ENCODE data around the gene ANKRD2.

The ANKRD2 gene

GRCh38 chr10:97589479-97589878 is 16.9 kb downstream of the ANKRD2 start, which contains the start of gene C10orf62:
TSS of gene C10orf62 (plus strand) at chr10:97589721. CDS start at chr10:97589898, 177 bp downstream.
- TF ChIP-seq CTCF (conservative IDR thresholded peaks at IDR 0.05; ENCODE audit: control insufficient read depth, insufficient read depth, low read depth, low read length): no peak
- DNase-seq (ENCODE audit: low read depth): no peak
- H3K4me3 ChIP-seq (ENCODE audit: control insufficient read depth, low read depth, low read length): no peak within 1 kb of the TSS

GRCh38 chr10:97590082-97590747 is 17.6 kb downstream of the ANKRD2 start:
- no peak overlapping the region for H3K4me3 ChIP-seq (ENCODE audit: control insufficient read depth, low read depth, low read length)
- TF ChIP-seq CTCF (conservative IDR thresholded peaks at IDR 0.05; ENCODE audit: control insufficient read depth, insufficient read depth, low read depth, low read length): no peak
- DNase-seq (ENCODE audit: low read depth): no peak

GRCh38 chr10:97590748-97591495 is 18.3 kb downstream of the ANKRD2 start:
- no peak for DNase-seq (ENCODE audit: low read depth)
- no peak for TF ChIP-seq CTCF (conservative IDR thresholded peaks at IDR 0.05; ENCODE audit: control insufficient read depth, insufficient read depth, low read depth, low read length)
- no peak overlapping the region for H3K4me3 ChIP-seq (ENCODE audit: control insufficient read depth, low read depth, low read length)

GRCh38 chr10:97593421-97593820 is 20.8 kb downstream of the ANKRD2 start:
- DNase-seq (ENCODE audit: low read depth): no peak
- H3K4me3 ChIP-seq (ENCODE audit: control insufficient read depth, low read depth, low read length): no peak overlapping the region
- TF ChIP-seq CTCF (conservative IDR thresholded peaks at IDR 0.05; ENCODE audit: control insufficient read depth, insufficient read depth, low read depth, low read length): no peak

- TF ChIP-seq CTCF (conservative IDR thresholded peaks at IDR 0.05; ENCODE audit: control insufficient read depth, insufficient read depth, low read depth, low read length): no peak
- H3K4me3 ChIP-seq (ENCODE audit: control insufficient read depth, low read depth, low read length): no peak overlapping the region
- DNase-seq (ENCODE audit: low read depth): peak; percentile 89
Observed at GRCh38 chr10:97596101-97597082, 23.8 kb downstream of the ANKRD2 start.

- H3K4me3 ChIP-seq (ENCODE audit: control insufficient read depth, low read depth, low read length): no peak overlapping the region
- no peak for TF ChIP-seq CTCF (conservative IDR thresholded peaks at IDR 0.05; ENCODE audit: control insufficient read depth, insufficient read depth, low read depth, low read length)
- DNase-seq (ENCODE audit: low read depth): no peak
Observed at GRCh38 chr10:97597778-97598177, 25.2 kb downstream of the ANKRD2 start.
